Calu3 (cell line): ENCODE data around the gene OR51A7. TPM values are rescaled to one million over a fixed set of nuclear protein-coding genes. Genes with fewer than 3 reads are reported as not detected.

Experiments used
- BruUV-seq: library from RNA; stranded (reverse); fragments of 400-500 nt; replicated peaks from 2 replicates; lab custom pipeline; 2021; lab: Mats Ljungman, UMichigan
- CTCF ChIA-PET: fragments of 300-600 bp; sonication (Branson Sonifier 250); formaldehyde crosslinking; loops from one replicate; lab custom pipeline; 2022; ENCODE audit warnings: antibody characterized with exemption; lab: Charles Lee
- DNase-seq: peaks from one replicate; pipeline ENCODE4 v3.0.0; 2022
- H3K27ac Mint-ChIP-seq: one replicate; pipeline ENCODE4 v1.8.0; 2022; ENCODE audit warnings: mixed read lengths; ENCODE audit not compliant: unreplicated experiment
- H3K27me3 Mint-ChIP-seq: one replicate; pipeline ENCODE4 v1.8.0; 2022; ENCODE audit warnings: mixed read lengths; ENCODE audit not compliant: unreplicated experiment
- H3K36me3 Mint-ChIP-seq: one replicate; pipeline ENCODE4 v1.8.0; 2022; ENCODE audit warnings: mild to moderate bottlenecking, moderate library complexity, mixed read lengths; ENCODE audit not compliant: insufficient read depth, unreplicated experiment
- H3K4me1 Mint-ChIP-seq: one replicate; pipeline ENCODE4 v1.8.0; 2022; ENCODE audit warnings: mild to moderate bottlenecking, low read depth, mixed read lengths; ENCODE audit not compliant: unreplicated experiment
- H3K4me3 Mint-ChIP-seq: one replicate; pipeline ENCODE4 v1.8.0; 2022; ENCODE audit warnings: mild to moderate bottlenecking, low read depth, moderate library complexity, mixed read lengths; ENCODE audit not compliant: unreplicated experiment
- H3K9me3 Mint-ChIP-seq: one replicate; pipeline ENCODE4 v1.8.0; 2022; ENCODE audit warnings: low read depth, mixed read lengths; ENCODE audit not compliant: unreplicated experiment
- intact Hi-C: fragments of 100-400 bp; cut with micrococcal nuclease; formaldehyde crosslinking; loops from one replicate; pipeline ENCODE4 v1.10.0; 2022; ENCODE audit not compliant: unreplicated experiment
- total RNA-seq: library from RNA; stranded (reverse); gene quantifications from 2 replicates; pipeline ENCODE4 v1.2.3, GENCODE V29; 2022
- TF ChIP-seq, protein P1 (sequence below): fragments of 200-600 bp; IDR thresholded peaks from one replicate; pipeline ENCODE4 v1.8.0; 2022; ENCODE audit warnings: antibody characterized with exemption; ENCODE audit not compliant: unreplicated experiment

Gene OR51A7
- total RNA-seq, 1 experiment from 2014 or later: not detected

DNA sequence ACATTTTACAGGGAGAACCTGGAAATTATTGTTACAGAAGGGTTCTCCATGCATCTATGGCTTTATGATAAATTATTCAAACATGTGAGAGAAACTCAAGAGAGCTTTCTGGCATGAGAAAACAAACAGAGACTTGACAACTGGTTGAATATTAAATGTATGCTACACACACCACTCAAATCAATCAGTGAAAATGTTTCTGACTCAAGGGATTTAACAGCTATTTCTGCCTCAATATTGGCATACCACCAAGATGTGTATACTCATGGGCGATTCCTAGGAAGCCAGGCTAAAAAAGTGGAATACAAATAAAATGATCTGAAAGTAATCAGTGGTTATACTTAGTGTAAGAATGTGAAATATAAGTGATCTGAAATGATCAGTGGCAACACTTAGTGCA, 37.7 kb upstream of the OR51A7 start:
- no peak overlapping the region for H3K27ac Mint-ChIP-seq
- H3K9me3 Mint-ChIP-seq: peaks cover 5% of the 10 kb centered on the region
- no peak overlapping the region for H3K4me3 Mint-ChIP-seq

GRCh38 chr11:4881188-4881587, 22.4 kb upstream of the OR51A7 start:
- CTCF ChIA-PET: no interaction called here
- Mint-ChIP-seq H3K36me3 (no peaks in the 10 kb centered on the region), H3K27me3 (no peaks in the 10 kb centered on the region), H3K4me1 (no peaks in the 10 kb centered on the region), H3K9me3 (no peaks in the 10 kb centered on the region), H3K27ac (no peak overlapping the region), H3K4me3 (no peak overlapping the region)
- no peak for DNase-seq
- TF ChIP-seq, protein P1, sequence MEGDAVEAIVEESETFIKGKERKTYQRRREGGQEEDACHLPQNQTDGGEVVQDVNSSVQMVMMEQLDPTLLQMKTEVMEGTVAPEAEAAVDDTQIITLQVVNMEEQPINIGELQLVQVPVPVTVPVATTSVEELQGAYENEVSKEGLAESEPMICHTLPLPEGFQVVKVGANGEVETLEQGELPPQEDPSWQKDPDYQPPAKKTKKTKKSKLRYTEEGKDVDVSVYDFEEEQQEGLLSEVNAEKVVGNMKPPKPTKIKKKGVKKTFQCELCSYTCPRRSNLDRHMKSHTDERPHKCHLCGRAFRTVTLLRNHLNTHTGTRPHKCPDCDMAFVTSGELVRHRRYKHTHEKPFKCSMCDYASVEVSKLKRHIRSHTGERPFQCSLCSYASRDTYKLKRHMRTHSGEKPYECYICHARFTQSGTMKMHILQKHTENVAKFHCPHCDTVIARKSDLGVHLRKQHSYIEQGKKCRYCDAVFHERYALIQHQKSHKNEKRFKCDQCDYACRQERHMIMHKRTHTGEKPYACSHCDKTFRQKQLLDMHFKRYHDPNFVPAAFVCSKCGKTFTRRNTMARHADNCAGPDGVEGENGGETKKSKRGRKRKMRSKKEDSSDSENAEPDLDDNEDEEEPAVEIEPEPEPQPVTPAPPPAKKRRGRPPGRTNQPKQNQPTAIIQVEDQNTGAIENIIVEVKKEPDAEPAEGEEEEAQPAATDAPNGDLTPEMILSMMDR: no peak
- intact Hi-C loops: no loop called here
- no TSS peak for BruUV-seq

More for the DNA sequence above, 37.7 kb upstream of the OR51A7 start:
- DNase-seq: no peak
- Mint-ChIP-seq H3K27me3 (no peaks in the 10 kb centered on the region), H3K36me3 (no peaks in the 10 kb centered on the region), H3K4me1 (no peaks in the 10 kb centered on the region)
- intact Hi-C loops: no loop called here
- BruUV-seq: no TSS peak
- CTCF ChIA-PET: no interaction called here
- TF ChIP-seq, protein P1: no peak

- intact Hi-C loops: no loop called here
- no peak within 1 kb of the TSS for H3K4me3 Mint-ChIP-seq
- no peaks in the 10 kb centered on the region for H3K27me3 Mint-ChIP-seq
- no peaks in the 10 kb centered on the region for H3K36me3 Mint-ChIP-seq
- CTCF ChIA-PET: no interaction called here
- H3K4me1 Mint-ChIP-seq: no peaks in the 10 kb centered on the region
- no peak for DNase-seq
- H3K27ac Mint-ChIP-seq: no peak within 1 kb of the TSS
- TF ChIP-seq, protein P1: no peak
- H3K9me3 Mint-ChIP-seq: no peaks in the 10 kb centered on the region
- no TSS peak for BruUV-seq
Measured at GRCh38 chr11:4881860-4882500, 21.6 kb upstream of the OR51A7 start, which contains the start of gene OR51T1. Gene OR51T1, plus strand, starts transcription at chr11:4881900. Its CDS starts 0 bp downstream, at chr11:4881900.

GRCh38 chr11:4882543-4882942, 21.0 kb upstream of the OR51A7 start:
- CTCF ChIA-PET: no interaction called here
- H3K4me3 Mint-ChIP-seq: no peak overlapping the region
- H3K9me3 Mint-ChIP-seq: no peaks in the 10 kb centered on the region
- no peaks in the 10 kb centered on the region for H3K36me3 Mint-ChIP-seq
- H3K27ac Mint-ChIP-seq: no peak overlapping the region
- BruUV-seq: no TSS peak
- intact Hi-C loops: no loop called here
- no peaks in the 10 kb centered on the region for H3K27me3 Mint-ChIP-seq
- no peaks in the 10 kb centered on the region for H3K4me1 Mint-ChIP-seq
- DNase-seq: no peak
- TF ChIP-seq, protein P1: no peak
